ENCODE data around the gene TMEM41B.
"Not testable (repeated sequence)": the region's sequence is repeated elsewhere in the genome, so short reads cannot be mapped to it uniquely, and the experiment has no call there.

TMEM41B gene

DNA sequence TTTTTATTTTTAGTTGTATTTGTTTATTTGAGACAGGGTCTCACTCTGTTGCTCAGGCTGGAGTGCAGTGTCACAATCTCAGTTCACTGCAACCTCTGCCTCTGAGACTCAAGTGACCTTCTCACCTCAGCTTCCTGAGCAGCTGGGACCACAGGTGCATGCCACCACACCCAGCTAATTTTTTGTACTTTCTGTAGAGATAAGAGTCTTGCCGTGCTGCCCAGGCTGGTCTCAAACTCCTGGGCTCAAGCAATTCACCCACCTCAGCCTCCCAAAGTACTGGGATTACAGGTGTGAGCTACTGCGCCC is 53.6 kb downstream of the TMEM41B start:
- FAIRE-seq; DNase-seq (ENCODE audit: low spot score): not testable (repeated sequence)

DNA sequence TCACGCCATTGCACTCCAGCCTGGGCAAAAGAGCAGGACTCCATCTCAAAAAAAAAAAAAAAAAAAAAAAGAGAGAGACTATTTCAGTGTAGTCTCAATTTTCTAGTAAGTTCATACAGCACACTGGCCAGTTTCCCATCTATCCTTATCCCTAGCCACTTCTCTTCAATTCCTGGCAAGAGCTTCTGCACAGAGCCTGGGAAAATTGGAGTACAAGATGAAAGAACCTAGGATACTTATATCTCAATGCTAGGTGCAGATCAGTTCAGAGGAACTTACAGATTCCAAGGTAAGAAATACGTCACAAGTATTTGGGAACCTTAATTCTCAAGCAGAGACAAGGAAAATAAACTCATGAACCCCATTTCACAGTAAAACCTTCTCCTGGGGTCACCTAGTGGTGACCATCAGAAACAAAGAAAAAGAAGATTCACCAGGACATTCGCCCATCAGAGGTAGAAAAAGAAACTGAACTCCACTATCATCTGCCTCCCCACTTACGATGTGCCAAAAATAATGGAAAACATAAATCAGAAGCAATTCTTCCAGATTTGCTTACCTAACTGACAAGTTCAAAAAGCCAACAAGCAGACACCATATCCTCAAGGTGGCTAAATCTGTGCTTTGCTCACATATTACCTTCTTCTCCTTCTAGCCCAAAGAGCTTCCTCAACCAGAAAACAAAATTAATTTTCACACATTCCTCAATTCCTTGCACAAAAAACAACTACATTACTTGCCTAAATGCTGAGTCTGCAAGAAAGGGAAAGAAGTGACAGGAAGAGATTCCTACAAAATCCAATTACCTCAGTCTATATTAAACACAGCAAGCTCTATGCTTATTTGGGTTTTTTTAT is 54.2 kb downstream of the TMEM41B start:
- FAIRE-seq: no peak
- DNase-seq (ENCODE audit: low spot score): no peak

DNA sequence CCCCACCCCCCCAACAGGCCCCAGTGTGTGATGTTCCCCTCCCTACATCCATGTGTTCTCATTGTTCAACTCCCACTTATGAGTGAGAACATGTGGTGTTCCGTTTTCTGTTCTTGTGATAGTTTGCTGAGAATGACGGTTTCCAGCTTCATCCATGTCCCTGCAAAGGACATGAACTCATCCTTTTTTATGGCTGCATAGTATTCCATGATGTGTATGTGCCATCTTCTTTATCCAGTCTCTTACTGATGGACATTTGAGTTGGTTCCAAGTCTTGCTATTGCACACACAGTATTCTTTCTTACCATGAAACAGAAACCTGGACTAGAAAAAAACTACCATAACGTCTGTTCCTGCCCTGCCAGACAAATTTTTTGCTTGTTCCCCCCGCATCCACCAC is 56.1 kb downstream of the TMEM41B start:
- FAIRE-seq; DNase-seq (ENCODE audit: low spot score): not testable (repeated sequence)

DNA sequence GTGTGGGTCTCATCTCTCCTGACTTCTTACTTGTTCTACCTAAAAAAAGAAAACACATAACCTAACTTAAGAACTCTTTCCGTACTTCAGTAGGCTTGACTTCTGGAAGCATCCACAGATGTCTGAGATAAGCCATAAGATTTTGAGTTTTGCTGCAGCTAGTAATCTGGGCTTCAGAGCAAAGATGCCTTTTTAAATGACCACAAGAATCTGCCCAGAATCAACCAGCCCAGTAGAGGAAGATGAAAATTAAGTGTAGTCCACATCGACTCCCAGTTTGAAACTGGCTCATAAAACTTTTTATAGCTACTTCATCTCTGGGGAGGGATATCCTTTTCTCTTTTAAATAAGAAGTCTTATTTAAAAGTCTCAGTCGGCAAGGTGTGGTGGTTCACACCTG is 60.0 kb downstream of the TMEM41B start:
- no peak for FAIRE-seq
- DNase-seq (ENCODE audit: low spot score): no peak

DNA sequence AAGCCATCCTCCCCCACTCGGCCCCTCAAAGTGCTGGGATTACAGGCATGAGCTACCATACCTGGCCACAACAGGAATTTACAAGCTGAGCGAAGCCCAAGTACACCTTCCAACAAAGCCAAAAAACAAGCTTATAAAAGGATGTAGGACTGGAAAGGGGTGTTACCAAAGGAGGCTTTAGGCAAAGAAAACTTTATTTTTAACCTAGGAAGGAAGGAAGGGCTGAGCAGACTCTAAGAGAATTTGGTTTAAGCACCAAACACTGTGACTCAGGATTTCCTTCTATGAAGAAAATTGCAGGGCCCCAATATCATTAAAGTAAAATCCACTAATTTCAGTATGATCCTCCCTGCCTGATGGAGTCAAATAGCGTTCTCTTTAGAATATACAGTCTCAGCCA is 61.3 kb downstream of the TMEM41B start:
- DNase-seq (ENCODE audit: low spot score) (no peak), FAIRE-seq (no peak)

DNA sequence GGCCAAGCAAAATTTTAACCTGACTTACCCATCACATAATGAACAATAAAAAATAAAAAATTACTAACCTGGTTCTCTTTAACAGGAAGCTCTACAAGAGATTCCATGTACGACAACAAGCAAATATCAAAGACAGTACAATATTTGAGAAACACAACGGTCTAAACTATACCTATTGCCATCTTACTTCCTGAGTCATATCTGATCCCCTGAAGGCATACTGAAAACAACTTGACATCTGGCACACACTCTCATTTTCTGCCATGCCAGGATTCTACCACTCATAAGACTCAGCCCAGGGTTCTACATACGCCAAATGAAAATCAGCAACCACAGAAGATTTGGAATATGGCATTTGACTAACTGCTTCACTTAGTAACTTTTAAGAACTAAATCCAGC is 63.1 kb downstream of the TMEM41B start:
- DNase-seq (ENCODE audit: low spot score) (no peak), FAIRE-seq (no peak)

DNA sequence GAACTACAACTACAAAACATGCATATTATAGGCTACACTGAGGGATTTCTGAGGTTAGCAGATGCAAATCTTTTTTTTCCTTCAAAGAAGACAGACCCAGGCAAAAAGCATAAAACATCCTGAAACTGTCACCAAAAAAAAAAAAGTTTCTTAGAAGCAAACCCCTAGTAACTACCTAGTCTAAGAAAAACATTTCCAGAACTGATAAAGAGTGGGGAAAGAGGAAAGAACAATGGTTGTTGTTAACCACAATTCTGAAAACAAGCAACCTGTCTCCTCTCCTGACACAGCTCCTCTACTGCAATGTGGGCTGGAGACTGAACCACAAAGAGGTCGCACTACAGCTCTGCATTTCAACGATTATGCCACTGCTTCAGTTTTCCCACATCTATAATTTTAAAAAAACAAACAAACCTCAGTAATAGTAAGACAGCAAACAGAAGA is 64.2 kb downstream of the TMEM41B start:
- DNase-seq (ENCODE audit: low spot score): no peak
- FAIRE-seq: no peak

DNA sequence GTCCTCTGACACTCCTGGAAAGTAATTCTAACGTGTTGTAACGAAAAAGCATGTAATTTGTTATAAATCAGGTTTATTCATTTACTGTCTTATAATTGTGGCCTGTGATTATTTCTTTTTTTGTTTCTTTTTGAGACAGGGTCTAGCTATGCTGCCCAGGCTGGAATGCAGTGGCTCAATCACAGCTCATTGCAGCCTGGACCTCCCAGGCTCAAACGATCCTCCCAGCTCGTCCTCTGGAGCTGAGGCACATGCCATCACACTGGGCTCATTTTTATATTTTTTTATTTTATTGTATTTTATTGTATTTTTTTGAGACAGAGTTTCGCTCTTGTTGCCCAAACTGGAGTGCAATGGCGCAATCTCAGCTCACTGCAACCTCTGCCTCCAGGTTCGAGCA is 65.1 kb downstream of the TMEM41B start:
- FAIRE-seq (no peak), DNase-seq (ENCODE audit: low spot score) (no peak)

DNA sequence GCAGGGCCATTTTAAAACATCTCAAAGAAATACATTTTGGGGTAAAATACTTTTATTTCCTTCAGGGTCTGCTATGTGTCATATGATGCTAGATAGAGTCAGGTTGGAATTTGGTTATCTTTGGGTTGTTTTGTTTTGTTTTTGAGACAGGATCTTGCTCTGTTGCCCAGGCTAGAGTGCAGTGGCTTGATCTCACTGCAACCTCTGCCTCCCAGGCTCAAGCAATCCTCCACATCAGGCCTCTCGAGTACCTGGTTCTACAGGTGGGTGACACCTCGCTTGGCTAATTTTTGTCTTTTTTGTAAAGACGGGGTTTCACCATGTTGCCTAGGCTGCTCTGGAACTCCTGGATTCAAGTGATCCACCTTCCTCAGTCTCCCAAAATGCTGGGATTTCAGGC is 66.5 kb downstream of the TMEM41B start:
- no peak for DNase-seq (ENCODE audit: low spot score)
- FAIRE-seq: no peak

DNA sequence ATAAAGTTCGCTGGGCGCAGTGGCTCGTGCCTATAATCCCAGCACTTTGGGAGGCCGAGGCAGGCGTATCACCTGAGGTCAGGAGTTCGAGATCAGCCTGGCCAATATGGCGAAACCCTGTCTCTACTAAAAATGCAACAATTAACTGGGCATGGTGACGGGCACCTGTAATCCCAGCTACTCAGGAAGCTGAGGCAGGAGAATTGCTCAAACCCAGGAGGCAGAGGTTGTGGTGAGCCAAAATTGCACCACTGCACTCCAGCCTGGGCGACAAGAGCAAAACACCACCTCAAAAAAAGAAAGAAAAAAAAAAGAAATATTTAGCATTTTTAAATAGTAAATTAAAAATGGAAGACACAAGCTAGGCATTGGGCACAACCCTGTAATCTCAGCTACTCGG is 78.2 kb downstream of the TMEM41B start:
- DNase-seq (ENCODE audit: low spot score); FAIRE-seq: not testable (repeated sequence)

DNA sequence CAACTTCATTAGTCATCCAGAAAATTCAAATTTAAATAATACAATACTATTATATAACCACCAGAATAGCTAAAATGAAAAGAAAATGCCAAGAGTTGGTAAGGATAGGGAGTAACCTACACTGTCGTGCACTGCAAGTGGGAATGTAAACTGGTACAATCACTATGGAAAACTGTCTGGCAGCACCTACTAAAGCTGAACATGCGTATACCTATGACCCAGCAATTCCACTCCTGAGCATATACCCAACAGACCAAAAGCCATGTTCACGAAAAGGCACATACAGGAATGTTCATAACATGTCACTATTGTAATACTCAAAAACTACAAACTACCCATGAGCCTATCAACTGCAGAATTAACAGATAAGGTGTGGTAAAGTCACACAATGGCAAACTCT is 81.9 kb downstream of the TMEM41B start:
- DNase-seq (ENCODE audit: low spot score) (no peak), FAIRE-seq (no peak)

DNA sequence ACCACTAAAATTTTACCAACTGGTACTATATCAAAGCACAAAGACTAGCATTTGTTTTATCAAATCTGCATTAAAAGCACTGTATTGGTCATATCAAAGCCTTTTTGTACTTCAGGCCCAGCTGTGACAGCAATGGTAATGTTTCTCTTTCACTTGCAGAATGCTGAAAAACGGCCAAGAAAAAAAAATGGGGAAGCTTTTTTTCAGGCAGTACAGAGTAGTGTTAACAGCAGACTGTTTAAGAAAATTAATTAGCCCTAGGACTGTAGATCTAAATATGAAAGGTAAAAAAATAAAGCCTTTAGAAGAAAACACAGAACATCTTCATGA is 82.6 kb downstream of the TMEM41B start:
- FAIRE-seq (no peak), DNase-seq (ENCODE audit: low spot score) (no peak)

All from RCC 7860 (cell line).